GM12878 (cell line): ENCODE data around the gene USH2A. TPM values are rescaled to one million over a fixed set of nuclear protein-coding genes. Genes with fewer than 3 reads are reported as not detected.

Source experiments
- ATAC-seq: fragments of 200-7000 bp; cut with Tn5 transposase; 3 replicates; pipeline ENCODE4 v1.9.1; 2020; ENCODE audit warnings: mild to moderate bottlenecking, moderate library complexity
- BruUV-seq: library from RNA; stranded (reverse); fragments of 400-500 nt; replicated peaks from 2 replicates; lab custom pipeline; 2021; lab: Mats Ljungman, UMichigan
- CTCF ChIA-PET: fragments of 300-600 bp; sonication (Branson Sonifier 250); formaldehyde crosslinking; extraction: SDS; loops from one replicate; lab custom pipeline; 2021; ENCODE audit warnings: inconsistent platforms; lab: Yijun Ruan, JAX
- POLR2A ChIA-PET: fragments of 350-600 bp; formaldehyde crosslinking; extraction: SDS; loops from one replicate; lab custom pipeline; 2021; ENCODE audit warnings: inconsistent platforms; lab: Charles Lee
- RAD21 ChIA-PET: fragments of 300-600 bp; sonication (Branson Sonifier 250); formaldehyde crosslinking; loops from one replicate; lab custom pipeline; 2023; ENCODE audit warnings: antibody characterized with exemption; ENCODE audit not compliant: unreplicated experiment; lab: Charles Lee
- SMC1A ChIA-PET: fragments of 300-600 bp; sonication (Branson Sonifier 250); formaldehyde crosslinking; loops from one replicate; lab custom pipeline; 2023; ENCODE audit not compliant: unreplicated experiment, uncharacterized antibody; lab: Charles Lee
- DNase-seq: peaks from one replicate; pipeline ENCODE4 v3.0.0-alpha.2; 2011; ENCODE audit warnings: low read depth, low spot score
- FAIRE-seq: peaks from 3 replicates; lab custom pipeline; 2011; peaks lifted over from hg19 to GRCh38; lab: Jason Lieb, UNC
- H2AFZ ChIP-seq: 2 replicates; pipeline ENCODE4 v1.6.0; 2011; ENCODE audit warnings: low read depth, low read length, control low read depth; ENCODE audit not compliant: control insufficient read depth
- H3K27ac ChIP-seq: 2 replicates; pipeline ENCODE4 v1.5.1; 2011; ENCODE audit warnings: control low read depth; ENCODE audit not compliant: control insufficient read depth, insufficient read depth
- H3K27me3 ChIP-seq, 2 experiments: replicated peaks in 1 of 2; 2 replicates each; pipeline versions ENCODE4 v1.6.0 to v1.6.1; 2011; ENCODE audit warnings: low read length in 1 of 2; ENCODE audit not compliant: control insufficient read depth in 2 of 2, insufficient read depth in 2 of 2
- H3K36me3 ChIP-seq, 2 experiments: 2 replicates each; pipeline ENCODE4 v1.5.1; 2011; ENCODE audit warnings: low read length in 1 of 2; ENCODE audit not compliant: control insufficient read depth in 2 of 2, insufficient read depth in 2 of 2
- H3K4me1 ChIP-seq: 2 replicates; pipeline ENCODE4 v1.6.1; 2011; ENCODE audit warnings: mild to moderate bottlenecking, low read length, moderate library complexity, mixed read lengths; ENCODE audit not compliant: control insufficient read depth, insufficient read depth
- H3K4me2 ChIP-seq: 2 replicates; pipeline ENCODE4 v1.6.0; 2011; ENCODE audit warnings: control low read depth; ENCODE audit not compliant: control insufficient read depth, insufficient read depth
- H3K4me3 ChIP-seq: fragments of 200-600 bp; sonication (generic); 2 replicates; pipeline ENCODE4 v1.5.1; 2016
- H3K79me2 ChIP-seq: 2 replicates; pipeline ENCODE4 v1.6.0; 2011; ENCODE audit warnings: low read length; ENCODE audit not compliant: control insufficient read depth, insufficient read depth
- H3K9ac ChIP-seq: 2 replicates; pipeline ENCODE4 v1.8.0; 2011; ENCODE audit warnings: low read length, control low read depth, mixed read lengths; ENCODE audit not compliant: control insufficient read depth, insufficient read depth
- H3K9me3 ChIP-seq: replicated peaks from 3 replicates; pipeline ENCODE4 v1.5.1; 2011; ENCODE audit warnings: mild to moderate bottlenecking, low read length; ENCODE audit not compliant: control insufficient read depth, insufficient read depth
- H4K20me1 ChIP-seq: 2 replicates; pipeline ENCODE4 v1.6.0; 2011; ENCODE audit not compliant: control insufficient read depth, insufficient read depth
- CBFB ChIP-seq: IDR thresholded peaks from 2 replicates; pipeline ENCODE4 v1.6.1; 2016; ENCODE audit warnings: antibody characterized with exemption, low read depth
- NKRF ChIP-seq: fragments of 450-650 bp; conservative IDR thresholded peaks from 2 replicates; pipeline ENCODE4 v1.6.1; 2017; ENCODE audit warnings: mild to moderate bottlenecking, moderate library complexity
- NRF1 ChIP-seq: conservative IDR thresholded peaks from 2 replicates; pipeline ENCODE4 v1.6.1; 2011; ENCODE audit warnings: mild to moderate bottlenecking, low read depth, low read length, improper control_type of control experiment
- PKNOX1 ChIP-seq: fragments of 450-650 bp; IDR thresholded peaks from 2 replicates; pipeline ENCODE4 v1.6.1; 2016; ENCODE audit warnings: mild to moderate bottlenecking
- POLR2AphosphoS2 ChIP-seq: IDR thresholded peaks from 2 replicates; pipeline ENCODE4 v1.6.1; 2011; ENCODE audit warnings: low read depth, mild to moderate bottlenecking, low read length, improper control_type of control experiment, moderate library complexity
- RELB ChIP-seq: fragments of 450-650 bp; IDR thresholded peaks from 2 replicates; pipeline ENCODE4 v1.6.1; 2017; ENCODE audit warnings: low read depth, mild to moderate bottlenecking, moderate library complexity
- SPI1 ChIP-seq: IDR thresholded peaks from 2 replicates; pipeline ENCODE4 v1.6.1; 2011; ENCODE audit warnings: low read depth, mild to moderate bottlenecking, low read length, moderate library complexity, borderline replicate concordance; ENCODE audit not compliant: insufficient read depth
- ZZZ3 ChIP-seq: IDR thresholded peaks from 2 replicates; pipeline ENCODE4 v1.6.1; 2011; ENCODE audit warnings: low read depth; ENCODE audit not compliant: control insufficient read depth, insufficient read length
- in situ Hi-C: fragments of 300-500 bp; cut with MboI; formaldehyde crosslinking; loops from 9 replicates; pipeline ENCODE4 v1.14.3; 2018; ENCODE audit warnings: mixed read lengths
- intact Hi-C: fragments of 100-400 bp; cut with micrococcal nuclease; formaldehyde crosslinking; loops from one replicate; pipeline ENCODE4 v1.14.2; 2022; ENCODE audit not compliant: unreplicated experiment
- polyA plus RNA-seq, 11 experiments: library from polyadenylated mRNA; depleted of rRNA in 4 of 11; unstranded in 6 of 11; stranded (reverse) in 5 of 11; fragments of >200 nt; fragmentation: Nextera tagmentation in 4 of 11; fragmentation: Illumina TruSeq in 1 of 11; extraction: Ambion mirVana in 4 of 11; extraction: Trizol in 1 of 11; gene quantifications; 1 replicate in 1 of 11; 2 replicates in 10 of 11; pipeline versions ENCODE4 v1.2.1 to v1.2.3, GENCODE V29; 2011 to 2016; ENCODE audit warnings: inconsistent platforms in 2 of 11, missing spikeins in 2 of 11, low read depth in 1 of 11
- total RNA-seq, 4 experiments: library from RNA; depleted of rRNA in 3 of 4; stranded (reverse); fragments of >200 nt in 3 of 4; fragmentation: Illumina TruSeq in 1 of 4; extraction: Trizol in 1 of 4; gene quantifications; 2 replicates each; pipeline versions ENCODE4 v1.2.1 to v1.2.3, GENCODE V29; 2013 to 2021

Gene USH2A
- total and polyA plus RNA-seq, 10 of the 15 experiments (the other 5 are each of a cell fraction or from before 2014, with no cell fraction given) = under 0.01 to 0.20 (median 0.01) TPM; not detected in 2

GRCh38 chr1:215600258-215600792 is 822.9 kb downstream of the USH2A start:
- Histone ChIP-seq H3K36me3 (no peaks in the 10 kb centered on the region; a peak in 1 of 4 replicates), H4K20me1 (no peaks in the 10 kb centered on the region), H3K27me3 (no peaks in the 10 kb centered on the region), H3K79me2 (no peaks in the 10 kb centered on the region), H3K9ac (no peak overlapping the region), H3K4me3 (no peak overlapping the region), H3K27ac (no peak overlapping the region), H3K4me1 (peaks cover 5% of the 10 kb centered on the region; the same call in 1 of the 2 replicates), H3K9me3 (no peaks in the 10 kb centered on the region), H2AFZ (no peak overlapping the region), H3K4me2 (no peak overlapping the region)
- ATAC-seq (no peak; the same call in 2 of the 3 replicates), DNase-seq (no peak), FAIRE-seq (no peak)
- intact Hi-C loops (no loop called here), in situ Hi-C loops (no loop called here)
- ChIA-PET SMC1A (interaction anchor here (1.1 to 1.5 kb wide), 2 partner anchors 12 to 30 kb away, joined by 3 to 4 read pairs; no protein-coding TSS in a partner anchor), RAD21 (interaction anchor here (0.7 to 1.4 kb wide), 3 partner anchors 20 to 202 kb away, joined by 3 read pairs; no protein-coding TSS in a partner anchor), POLR2A (interaction anchor here (0.7 to 1.0 kb wide), 2 partner anchors 9 to 33 kb away, joined by 3 to 4 read pairs; partner anchors contain the start of gene KCTD3), CTCF (interaction anchor here (0.6 to 0.7 kb wide), 2 partner anchors 99 to 396 kb away, joined by 3 read pairs; no protein-coding TSS in a partner anchor)
- BruUV-seq = no TSS peak
- TF ChIP-seq NRF1 (no peak), POLR2AphosphoS2 (no peak), NKRF (no peak), RELB (no peak), CBFB (no peak), SPI1 (peak; percentile 33; the same call in 1 of the 2 replicates), ZZZ3 (no peak), PKNOX1 (no peak)
